Measurements from ENCODE around the gene TBKBP1.

DNA sequence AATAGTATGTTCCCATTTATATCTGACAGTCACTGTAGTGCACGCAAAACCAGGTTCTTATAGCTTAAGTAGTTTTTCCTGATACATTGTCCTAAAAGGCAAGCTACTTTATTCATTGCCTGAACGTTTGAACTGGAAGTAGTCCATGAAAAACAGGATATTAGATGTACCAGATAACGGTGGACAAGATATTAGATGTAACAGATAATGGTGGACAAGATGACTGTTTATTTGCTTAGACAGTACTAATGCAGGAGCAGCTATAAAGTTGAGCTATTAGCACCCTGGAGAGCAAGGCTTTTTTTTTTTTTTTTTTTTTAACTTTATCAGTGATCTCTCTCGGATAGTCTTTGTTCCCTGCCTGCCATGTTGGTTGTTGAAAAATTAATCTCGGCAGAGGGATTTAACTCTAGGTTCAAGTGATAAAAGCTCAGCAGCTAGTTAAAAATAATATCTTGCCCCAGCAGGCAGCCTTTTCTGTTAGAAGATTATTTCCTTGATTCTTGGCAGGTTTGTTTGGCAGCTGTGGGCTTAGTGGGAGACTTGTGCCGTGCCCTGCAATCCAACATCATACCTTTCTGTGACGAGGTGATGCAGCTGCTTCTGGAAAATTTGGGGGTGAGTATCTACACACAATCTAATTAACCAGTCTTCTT lies 17.3 kb upstream of the TBKBP1 start:
- TF ChIP-seq POLR2A (IDR thresholded peaks at IDR 0.05), result no peak
- TF ChIP-seq, protein P1, sequence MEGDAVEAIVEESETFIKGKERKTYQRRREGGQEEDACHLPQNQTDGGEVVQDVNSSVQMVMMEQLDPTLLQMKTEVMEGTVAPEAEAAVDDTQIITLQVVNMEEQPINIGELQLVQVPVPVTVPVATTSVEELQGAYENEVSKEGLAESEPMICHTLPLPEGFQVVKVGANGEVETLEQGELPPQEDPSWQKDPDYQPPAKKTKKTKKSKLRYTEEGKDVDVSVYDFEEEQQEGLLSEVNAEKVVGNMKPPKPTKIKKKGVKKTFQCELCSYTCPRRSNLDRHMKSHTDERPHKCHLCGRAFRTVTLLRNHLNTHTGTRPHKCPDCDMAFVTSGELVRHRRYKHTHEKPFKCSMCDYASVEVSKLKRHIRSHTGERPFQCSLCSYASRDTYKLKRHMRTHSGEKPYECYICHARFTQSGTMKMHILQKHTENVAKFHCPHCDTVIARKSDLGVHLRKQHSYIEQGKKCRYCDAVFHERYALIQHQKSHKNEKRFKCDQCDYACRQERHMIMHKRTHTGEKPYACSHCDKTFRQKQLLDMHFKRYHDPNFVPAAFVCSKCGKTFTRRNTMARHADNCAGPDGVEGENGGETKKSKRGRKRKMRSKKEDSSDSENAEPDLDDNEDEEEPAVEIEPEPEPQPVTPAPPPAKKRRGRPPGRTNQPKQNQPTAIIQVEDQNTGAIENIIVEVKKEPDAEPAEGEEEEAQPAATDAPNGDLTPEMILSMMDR (IDR thresholded peaks at IDR 0.05), result no peak

All from Peyer's patch (tissue), 4 donors.